Subcutaneous abdominal adipose tissue (tissue), 5 donors: Measurements from ENCODE around the gene ARHGEF11.
"Not testable (repeated sequence)": the region's sequence is repeated elsewhere in the genome, so short reads cannot be mapped to it uniquely, and the experiment has no call there.

Source experiments
- H3K27ac ChIP-seq: one replicate; pipeline ENCODE4 v1.7.0; 2013; ENCODE audit warnings: low read depth, mild to moderate bottlenecking, inconsistent platforms, low read length, moderate library complexity
- H3K27me3 ChIP-seq, 5 donors: one replicate each; pipeline ENCODE4 v1.7.0; 2013; ENCODE audit warnings: low read length in 5 of 5, inconsistent platforms in 1 of 5; ENCODE audit not compliant: control insufficient read depth in 5 of 5, insufficient read depth in 4 of 5
- H3K36me3 ChIP-seq, 5 donors: one replicate each; pipeline ENCODE4 v1.7.0; 2013; ENCODE audit warnings: low read length in 5 of 5; ENCODE audit not compliant: control insufficient read depth in 5 of 5, insufficient read depth in 5 of 5
- H3K4me1 ChIP-seq, 5 donors: one replicate each; pipeline ENCODE4 v1.7.0; 2013; ENCODE audit warnings: low read length in 5 of 5, mild to moderate bottlenecking in 3 of 5, moderate library complexity in 1 of 5; ENCODE audit not compliant: control insufficient read depth in 5 of 5, insufficient read depth in 5 of 5
- H3K4me3 ChIP-seq, 5 donors: one replicate each; pipeline ENCODE4 v1.7.0; 2013; ENCODE audit warnings: low read length in 5 of 5, low read depth in 1 of 5
- H3K9ac ChIP-seq, 5 donors: one replicate each; pipeline ENCODE4 v1.7.0; 2013; ENCODE audit warnings: low read length in 5 of 5, mild to moderate bottlenecking in 4 of 5, moderate library complexity in 3 of 5
- H3K9me3 ChIP-seq, 5 donors: one replicate each; pipeline ENCODE4 v1.7.0; 2013; ENCODE audit warnings: low read length in 5 of 5; ENCODE audit not compliant: control insufficient read depth in 5 of 5
- donor health status: healthy.
- donor health status: healthy.
- donor health status: healthy.
- donor health status: healthy.
- donor health status: healthy.

The ARHGEF11 gene

DNA sequence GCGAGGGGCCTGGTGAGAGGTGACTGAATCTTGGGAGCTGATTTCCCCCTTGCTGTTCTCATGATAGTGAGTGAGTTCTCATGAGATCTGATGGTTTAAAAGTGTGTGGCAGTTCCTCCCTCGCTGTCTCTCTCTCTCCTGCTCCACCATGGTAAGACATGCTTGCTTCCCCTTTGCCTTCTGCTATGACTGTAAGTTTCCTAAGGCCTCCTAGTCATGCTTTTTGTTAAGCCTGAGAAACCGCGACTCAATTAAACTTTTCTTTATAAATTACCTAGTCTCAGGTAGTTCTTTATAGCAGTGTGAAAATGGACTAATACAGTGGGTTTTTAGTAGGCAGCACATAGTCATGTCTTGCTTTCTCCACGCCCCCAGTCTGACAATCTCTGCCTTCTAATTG lies 10.2 kb upstream of the ARHGEF11 start:
- not testable (repeated sequence) for H3K27ac ChIP-seq, H3K4me3 ChIP-seq, H3K27me3 ChIP-seq, H3K9ac ChIP-seq, H3K36me3 ChIP-seq, H3K4me1 ChIP-seq
- peaks cover 0 to 14% (median 8%) of the 10 kb centered on the region in 5 donors for H3K9me3 ChIP-seq

DNA sequence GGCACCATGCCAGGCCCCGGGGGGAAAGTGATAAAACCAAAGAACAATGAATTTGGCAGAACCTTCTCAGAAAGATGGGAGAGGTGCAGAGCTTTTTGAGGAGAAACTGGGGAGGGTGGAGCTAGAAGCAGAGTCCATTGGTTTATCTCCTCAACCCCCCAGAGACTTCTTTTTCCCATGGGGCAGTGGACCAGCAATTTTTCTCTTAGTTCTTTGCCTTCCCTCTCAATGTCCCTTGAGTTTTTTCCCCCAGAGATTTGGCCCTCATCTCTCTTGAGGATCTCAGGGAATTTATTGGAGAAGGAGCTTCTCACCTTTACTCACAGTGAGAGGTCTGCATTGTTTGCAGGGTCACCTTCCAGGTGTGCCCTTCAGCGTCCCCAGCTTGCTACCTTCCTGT lies 5.3 kb upstream of the ARHGEF11 start:
- Histone ChIP-seq H3K4me1 (peaks cover 0 to 5% (median 0%) of the 10 kb centered on the region in 5 donors), H3K27ac (no peak overlapping the region), H3K9me3 (peaks cover 0 to 14% (median 8%) of the 10 kb centered on the region in 5 donors), H3K9ac (no peak overlapping the region), H3K4me3 (no peak overlapping the region), H3K27me3 (no peaks in the 10 kb centered on the region), H3K36me3 (no peaks in the 10 kb centered on the region)

DNA sequence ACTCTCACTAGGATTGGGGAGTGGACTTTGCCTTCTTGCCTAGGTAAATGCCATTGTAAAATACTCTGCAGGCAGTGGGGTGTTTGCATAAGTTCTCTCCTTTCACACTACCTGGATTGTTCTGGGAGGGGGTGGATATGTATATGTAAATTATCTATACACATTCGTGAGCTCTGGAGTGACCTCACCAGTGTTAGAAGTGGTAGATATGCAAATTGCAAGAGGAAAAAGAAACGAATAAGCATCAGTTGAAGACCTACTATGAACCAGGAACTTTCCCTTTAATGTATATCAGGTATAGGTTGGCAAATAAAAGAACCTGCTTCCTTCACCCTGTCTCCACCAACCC lies 1.5 kb upstream of the ARHGEF11 start:
- no peak overlapping the region for H3K4me3 ChIP-seq
- no peak overlapping the region for H3K27ac ChIP-seq
- H3K9me3 ChIP-seq: peaks cover 0 to 8% (median 3%) of the 10 kb centered on the region in 5 donors

DNA sequence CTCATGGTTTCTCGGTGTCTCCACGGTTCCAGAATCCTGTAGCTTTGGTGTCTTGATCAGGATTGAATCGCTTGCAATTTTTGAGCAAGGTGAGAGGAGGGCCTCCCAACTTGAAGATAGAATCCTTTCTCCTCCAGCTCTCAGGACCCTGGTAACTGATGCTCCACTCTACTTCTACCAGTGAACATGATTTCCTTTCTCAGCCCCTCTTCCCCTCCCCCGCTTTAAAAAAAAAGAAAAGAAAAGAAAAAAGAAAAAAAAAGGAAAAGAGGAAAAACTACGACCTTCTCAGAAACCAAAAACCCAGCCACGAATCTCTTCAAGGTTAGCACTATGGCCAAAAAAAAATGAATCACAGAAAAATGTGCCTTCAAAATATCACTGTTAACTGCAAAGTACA lies 1.2 kb downstream of the ARHGEF11 start:
- no peak overlapping the region for H3K27ac ChIP-seq

More for the DNA sequence above, 1.5 kb upstream of the ARHGEF11 start:
- Histone ChIP-seq H3K4me1 (peaks cover 3 to 37% (median 32%) of the 10 kb centered on the region in 5 donors), H3K27me3 (no peaks in the 10 kb centered on the region), H3K9ac (no peak overlapping the region), H3K36me3 (no peaks in the 10 kb centered on the region)

DNA sequence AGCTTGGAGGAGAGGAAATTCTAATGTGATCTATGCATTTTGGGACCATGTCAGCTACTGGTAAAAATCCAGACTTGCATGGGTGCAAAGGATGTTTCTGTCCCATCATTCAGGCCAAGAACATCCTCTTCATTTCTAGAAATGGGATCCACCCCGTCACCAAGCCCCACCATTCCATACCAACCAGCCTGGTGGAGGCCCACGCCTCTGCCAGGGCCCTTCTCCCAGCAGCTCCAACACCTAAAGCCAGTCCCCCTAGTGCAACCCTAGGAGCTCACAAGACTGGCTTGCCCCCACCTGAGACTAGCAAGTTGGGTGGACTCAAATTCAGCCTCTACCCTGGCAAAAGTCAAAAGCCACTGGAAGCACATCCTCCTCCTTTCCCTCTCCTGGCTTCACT lies 1.9 kb downstream of the ARHGEF11 start:
- no peaks in the 10 kb centered on the region for H3K27me3 ChIP-seq
- peak overlapping the region; percentile 51 to 84 (median 80) for H3K4me3 ChIP-seq
- no peaks in the 10 kb centered on the region for H3K9me3 ChIP-seq
- H3K36me3 ChIP-seq: no peaks in the 10 kb centered on the region
- H3K9ac ChIP-seq: peak overlapping the region in 3 of 5 donors; percentile 46 to 91 (median 66)
- peaks cover 3 to 52% (median 44%) of the 10 kb centered on the region in 5 donors for H3K4me1 ChIP-seq
- no peak overlapping the region for H3K27ac ChIP-seq

More for the DNA sequence above, 1.2 kb downstream of the ARHGEF11 start:
- Histone ChIP-seq H3K4me1 (peaks cover 3 to 52% (median 44%) of the 10 kb centered on the region in 5 donors), H3K27me3 (no peaks in the 10 kb centered on the region), H3K36me3 (no peaks in the 10 kb centered on the region), H3K4me3 (peak overlapping the region; percentile 78 to 86 (median 80)), H3K9ac (peak overlapping the region; percentile 4 to 95 (median 91)), H3K9me3 (no peaks in the 10 kb centered on the region)

DNA sequence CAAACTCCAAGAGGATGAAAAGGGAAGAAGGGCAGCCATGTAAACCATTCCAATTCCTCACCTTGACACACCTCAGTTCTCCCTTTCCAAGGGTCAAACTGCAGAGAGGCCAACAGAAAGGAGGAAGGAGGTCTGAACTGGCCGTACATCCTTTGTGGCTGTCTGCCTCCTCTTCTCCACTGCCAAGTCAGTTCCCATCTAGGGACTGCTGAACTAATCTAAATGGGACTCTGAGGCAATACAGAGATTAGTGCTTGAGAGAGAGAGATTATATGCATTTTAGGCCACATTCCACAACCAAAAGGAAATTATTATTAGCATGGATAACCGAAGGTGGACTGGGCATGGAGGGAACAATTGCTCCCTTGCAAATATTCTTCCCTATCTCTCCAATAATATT lies 2.7 kb downstream of the ARHGEF11 start:
- Histone ChIP-seq H3K4me3 (peak overlapping the region in 4 of 5 donors; percentile 8 to 84 (median 80)), H3K4me1 (peaks cover 3 to 59% (median 48%) of the 10 kb centered on the region in 5 donors), H3K36me3 (no peaks in the 10 kb centered on the region), H3K9me3 (no peaks in the 10 kb centered on the region), H3K27me3 (no peaks in the 10 kb centered on the region), H3K9ac (peak overlapping the region in 2 of 5 donors; percentile 12 to 66), H3K27ac (no peak overlapping the region)

DNA sequence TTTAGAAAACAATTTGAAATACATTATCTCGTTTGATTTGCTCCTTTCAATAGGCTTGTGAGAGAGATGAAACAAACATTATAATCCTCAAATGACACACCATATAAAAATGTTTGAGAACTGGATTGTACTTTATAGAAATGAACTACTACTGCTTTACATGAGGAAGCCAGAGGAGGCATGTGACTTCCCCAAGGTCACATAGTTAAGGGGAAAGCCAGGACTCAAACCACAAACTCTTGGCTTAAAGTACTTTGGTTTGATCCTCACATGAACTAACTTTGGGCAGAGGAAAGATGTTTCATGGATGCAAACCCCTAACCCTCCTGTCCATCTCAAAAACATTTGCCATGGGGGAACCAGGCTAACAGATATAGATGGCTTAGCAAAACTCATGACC lies 4.7 kb downstream of the ARHGEF11 start:
- Histone ChIP-seq H3K4me1 (peaks cover 3 to 59% (median 44%) of the 10 kb centered on the region in 5 donors), H3K4me3 (no peak overlapping the region), H3K36me3 (no peaks in the 10 kb centered on the region), H3K9me3 (no peaks in the 10 kb centered on the region), H3K27me3 (no peaks in the 10 kb centered on the region), H3K9ac (peak overlapping the region in 1 of 5 donors; percentile 30), H3K27ac (no peak overlapping the region)

DNA sequence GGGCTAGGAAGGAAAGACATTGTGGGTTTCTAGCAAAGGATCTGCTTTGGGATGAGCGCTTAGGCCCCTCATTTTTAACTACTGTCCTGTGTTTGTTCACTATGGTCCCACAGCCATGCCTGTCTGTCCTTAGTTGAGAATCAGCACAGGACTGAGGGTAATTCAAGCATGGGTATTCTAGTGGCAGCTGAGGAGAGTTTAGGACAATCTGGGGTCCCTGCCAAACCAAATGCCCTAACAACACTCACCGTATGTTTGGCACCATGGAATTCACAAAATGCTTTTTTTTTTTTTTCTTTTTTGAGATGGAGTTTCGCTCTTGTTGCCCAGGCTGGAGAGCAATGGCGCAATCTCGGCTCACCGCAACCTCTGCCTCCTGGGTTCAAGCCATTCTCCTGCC lies 10.4 kb downstream of the ARHGEF11 start:
- Histone ChIP-seq H3K36me3 (peaks cover 0 to 5% (median 0%) of the 10 kb centered on the region in 5 donors), H3K4me1 (peaks cover 0 to 22% (median 3%) of the 10 kb centered on the region in 5 donors), H3K27ac (no peak overlapping the region), H3K27me3 (no peaks in the 10 kb centered on the region), H3K9me3 (no peaks in the 10 kb centered on the region), H3K4me3 (no peak overlapping the region), H3K9ac (no peak overlapping the region)

DNA sequence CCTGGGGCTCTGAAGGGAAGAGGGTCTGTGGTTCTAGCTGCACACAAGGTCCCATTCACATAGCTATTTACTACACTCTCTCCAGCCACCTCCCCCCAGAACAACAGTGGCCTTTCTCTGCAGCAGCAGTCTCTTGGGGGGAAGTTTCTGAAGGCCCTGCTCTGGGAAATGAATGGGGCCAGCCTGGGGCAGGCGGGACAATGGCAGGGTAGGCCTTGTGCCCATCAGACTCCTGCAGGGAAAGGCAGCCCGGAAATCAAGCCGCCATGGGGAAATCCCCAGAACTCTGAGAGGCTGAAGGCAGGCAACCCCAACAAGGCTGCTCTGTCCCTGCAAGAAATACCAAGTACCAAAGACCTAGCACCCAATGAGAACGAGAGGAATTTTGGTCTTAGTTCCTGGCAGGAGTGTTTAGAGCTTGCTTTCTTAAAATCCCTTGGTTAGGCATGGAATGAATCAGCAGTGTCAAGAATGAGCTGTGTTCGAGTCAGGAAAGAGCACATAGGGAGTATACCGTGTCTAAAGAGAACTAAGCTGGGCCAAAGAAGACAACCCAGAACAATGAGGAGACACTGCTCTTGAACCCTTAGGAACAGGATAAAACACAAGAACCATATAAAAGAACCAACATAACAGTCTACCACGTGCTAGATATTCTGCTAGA lies 11.3 kb downstream of the ARHGEF11 start:
- Histone ChIP-seq H3K9me3 (no peaks in the 10 kb centered on the region), H3K36me3 (peaks cover 0 to 5% (median 0%) of the 10 kb centered on the region in 5 donors), H3K9ac (no peak overlapping the region), H3K4me3 (no peak overlapping the region), H3K27ac (no peak overlapping the region), H3K27me3 (no peaks in the 10 kb centered on the region), H3K4me1 (peaks cover 0 to 17% (median 0%) of the 10 kb centered on the region in 5 donors)

DNA sequence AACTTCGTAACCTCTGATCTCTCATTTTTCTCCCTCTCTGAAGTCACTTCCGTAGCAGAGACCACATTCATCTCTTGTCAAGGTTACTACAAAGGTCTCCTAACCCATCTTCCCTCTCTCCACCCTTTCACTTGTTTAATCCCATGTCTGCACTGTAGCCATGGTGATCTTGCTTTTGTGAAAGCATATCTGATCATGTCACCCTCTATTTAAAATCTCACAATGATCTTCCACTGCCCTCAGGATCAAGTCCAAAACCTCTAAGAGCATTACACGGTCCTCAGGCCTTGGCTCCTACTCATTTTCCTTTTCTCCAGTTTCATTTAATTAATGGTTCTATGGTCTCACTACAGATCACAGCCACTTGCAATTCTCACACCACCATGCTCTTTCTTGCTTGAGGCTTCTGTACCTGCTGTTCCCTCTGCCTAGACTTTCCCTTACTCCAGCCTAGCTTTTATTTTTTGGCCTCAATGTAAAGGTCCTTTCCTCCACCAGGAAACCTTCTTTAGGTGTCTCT lies 12.1 kb downstream of the ARHGEF11 start:
- H3K4me1 ChIP-seq: peaks cover 0 to 11% (median 0%) of the 10 kb centered on the region in 5 donors
- H3K27me3 ChIP-seq: no peaks in the 10 kb centered on the region
- no peaks in the 10 kb centered on the region for H3K9me3 ChIP-seq
- H3K36me3 ChIP-seq: peaks cover 0 to 5% (median 0%) of the 10 kb centered on the region in 5 donors
- H3K9ac ChIP-seq: no peak overlapping the region
- no peak overlapping the region for H3K27ac ChIP-seq
- H3K4me3 ChIP-seq: no peak overlapping the region
